Mesothelial cell of epicardium (in vitro differentiated cells): ENCODE results near the gene TAS1R3. TPM values are rescaled to one million over a fixed set of nuclear protein-coding genes. Genes with fewer than 3 reads are reported as not detected.
"Not testable (repeated sequence)": the region's sequence is repeated elsewhere in the genome, so short reads cannot be mapped to it uniquely, and the experiment has no call there.

Experiments used
- DNase-seq, 2 experiments: peaks; one replicate each; pipeline ENCODE4 v3.0.0; 2021; ENCODE audit warnings: low spot score in 2 of 2; ENCODE audit not compliant: unreplicated experiment in 2 of 2
- H3K27ac Mint-ChIP-seq: 2 replicates; pipeline ENCODE4 v1.8.0; 2021; ENCODE audit warnings: mixed read lengths
- H3K27me3 Mint-ChIP-seq: 2 replicates; pipeline ENCODE4 v1.8.0; 2021; ENCODE audit warnings: low read depth, mixed read lengths
- H3K36me3 Mint-ChIP-seq: 2 replicates; pipeline ENCODE4 v1.8.0; 2021; ENCODE audit warnings: mixed read lengths
- H3K4me1 Mint-ChIP-seq: 2 replicates; pipeline ENCODE4 v1.8.0; 2021; ENCODE audit warnings: mixed read lengths
- H3K4me3 Mint-ChIP-seq: 2 replicates; pipeline ENCODE4 v1.8.0; 2021; ENCODE audit warnings: mild to moderate bottlenecking, moderate library complexity, mixed read lengths
- H3K9me3 Mint-ChIP-seq: 2 replicates; pipeline ENCODE4 v1.8.0; 2021; ENCODE audit warnings: mixed read lengths
- CTCF ChIP-seq: fragments of 200-600 bp; sonication (generic); IDR thresholded peaks from one replicate; pipeline ENCODE4 v1.5.0; 2021; ENCODE audit warnings: antibody characterized with exemption; ENCODE audit not compliant: unreplicated experiment
- total RNA-seq: library from RNA; stranded (reverse); gene quantifications from 3 replicates; pipeline ENCODE4 v1.2.1, GENCODE V29; 2021

Gene TAS1R3
- total RNA-seq, 1 donor from 2014 or later, result 0.98 TPM

GRCh38 chr1:1367315-1367714, 36.2 kb downstream of the TAS1R3 start:
- H3K4me3 Mint-ChIP-seq, result no peak overlapping the region
- no peaks in the 10 kb centered on the region for H3K27me3 Mint-ChIP-seq
- H3K27ac Mint-ChIP-seq, result no peak overlapping the region
- DNase-seq, result no peak
- H3K9me3 Mint-ChIP-seq, result no peaks in the 10 kb centered on the region
- H3K4me1 Mint-ChIP-seq, result peaks cover 2% of the 10 kb centered on the region
- no peaks in the 10 kb centered on the region for H3K36me3 Mint-ChIP-seq
- no peak for TF ChIP-seq CTCF

GRCh38 chr1:1370094-1370493, 39.0 kb downstream of the TAS1R3 start:
- peaks cover 11% of the 10 kb centered on the region for H3K4me1 Mint-ChIP-seq
- not testable (repeated sequence) for DNase-seq, H3K27ac Mint-ChIP-seq, H3K36me3 Mint-ChIP-seq, H3K4me3 Mint-ChIP-seq, H3K27me3 Mint-ChIP-seq, H3K9me3 Mint-ChIP-seq

DNA sequence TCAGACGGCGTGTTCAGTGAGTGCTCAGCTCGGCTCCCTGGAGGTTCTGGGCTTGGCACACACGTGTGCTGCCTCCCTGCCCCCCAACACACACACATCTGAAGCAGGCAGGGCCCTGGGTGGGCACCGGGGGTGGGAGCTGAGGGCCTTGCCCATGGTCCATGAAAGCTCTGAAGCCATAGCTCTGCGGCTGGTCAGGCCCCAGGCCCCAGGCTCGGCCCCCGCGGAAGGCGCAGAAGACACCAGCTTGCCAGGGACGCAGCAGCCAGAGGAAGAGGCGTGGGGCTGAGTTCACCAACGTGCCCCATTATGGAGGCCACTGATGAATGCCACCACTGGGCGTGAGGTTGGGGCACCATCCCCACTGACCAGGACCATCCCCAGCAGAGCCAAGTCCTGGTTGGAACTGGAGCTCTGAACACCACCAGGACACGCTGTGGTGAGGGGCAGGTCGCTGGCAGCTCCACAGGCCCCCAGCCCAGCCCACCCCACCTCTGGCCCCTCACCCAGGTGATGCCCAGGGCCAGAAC, 39.8 kb downstream of the TAS1R3 start:
- DNase-seq, result no peak
- Mint-ChIP-seq H3K27me3 (no peaks in the 10 kb centered on the region), H3K4me3 (no peak overlapping the region), H3K27ac (no peak overlapping the region), H3K36me3 (no peaks in the 10 kb centered on the region), H3K4me1 (peaks cover 14% of the 10 kb centered on the region), H3K9me3 (no peaks in the 10 kb centered on the region)
- no peak for TF ChIP-seq CTCF

DNA sequence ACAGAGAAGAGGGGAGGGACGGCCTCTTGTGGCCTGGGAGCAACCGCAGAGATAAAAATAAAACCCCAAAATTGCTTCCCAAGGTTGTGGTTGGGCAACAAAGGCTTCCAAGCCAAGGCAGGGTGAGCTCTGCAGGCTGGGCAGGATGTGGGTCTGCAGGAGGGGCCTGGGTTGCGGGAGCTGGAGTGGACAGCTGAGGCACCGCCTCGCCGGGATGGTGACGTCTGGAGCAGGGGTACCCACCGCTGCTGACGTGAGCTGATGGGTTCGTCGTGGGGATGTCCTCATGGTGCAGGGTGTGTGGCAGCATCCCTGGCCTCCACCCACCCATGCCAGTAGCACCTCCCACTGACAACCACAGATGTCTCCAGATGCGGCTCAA, 40.3 kb downstream of the TAS1R3 start:
- H3K9me3 Mint-ChIP-seq, result no peaks in the 10 kb centered on the region
- no peak overlapping the region for H3K4me3 Mint-ChIP-seq
- peaks cover 14% of the 10 kb centered on the region for H3K4me1 Mint-ChIP-seq
- H3K36me3 Mint-ChIP-seq, result no peaks in the 10 kb centered on the region
- H3K27me3 Mint-ChIP-seq, result no peaks in the 10 kb centered on the region
- DNase-seq, result no peak
- H3K27ac Mint-ChIP-seq, result no peak overlapping the region
- TF ChIP-seq CTCF, result no peak

DNA sequence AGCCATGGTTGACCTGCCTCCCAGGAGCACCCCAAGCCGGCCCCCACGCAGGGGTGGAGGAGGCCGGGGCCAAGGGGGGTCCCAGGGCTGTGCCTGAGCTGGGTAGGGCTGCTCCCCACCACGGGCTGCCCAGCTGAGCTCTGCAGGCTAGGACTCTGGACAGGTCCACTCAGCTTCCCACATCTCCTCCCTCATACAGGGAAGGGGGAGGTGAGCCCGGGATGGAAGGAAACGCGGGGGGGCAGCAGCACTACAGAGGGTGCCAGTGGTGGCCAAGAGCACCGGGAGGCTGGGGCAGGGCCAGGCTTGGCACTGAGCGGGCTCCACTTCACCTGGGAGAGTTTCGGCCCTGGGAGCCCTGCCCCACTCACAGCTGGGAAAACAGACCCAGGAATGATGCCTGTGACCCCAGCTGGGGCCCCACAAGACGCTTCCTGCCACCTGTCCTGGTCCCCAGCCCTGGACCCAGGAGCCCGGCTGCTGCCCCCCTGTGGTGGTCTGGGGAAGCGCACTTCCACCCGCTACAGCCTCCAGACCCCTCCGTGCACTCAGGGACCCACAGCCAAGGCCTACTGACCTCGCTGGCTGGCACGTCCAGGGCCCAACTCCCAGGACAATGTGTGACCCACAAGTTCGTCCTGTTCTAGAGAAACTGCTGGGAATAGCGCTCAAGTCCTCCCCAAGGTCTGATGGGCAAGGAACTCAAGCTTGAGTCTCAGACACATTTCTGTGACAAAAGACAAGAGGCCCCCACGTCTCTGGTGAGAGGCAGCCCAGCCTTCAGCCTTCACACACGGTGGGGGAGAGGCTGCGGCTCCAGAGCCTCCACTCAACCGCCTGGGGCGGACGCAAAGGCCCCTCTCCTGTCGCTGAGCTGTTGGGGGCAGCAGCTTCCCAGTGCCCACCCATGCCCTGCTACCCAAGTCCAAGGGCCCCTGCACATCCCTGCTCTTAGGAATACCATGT, 40.9 kb downstream of the TAS1R3 start:
- no peaks in the 10 kb centered on the region for H3K27me3 Mint-ChIP-seq
- TF ChIP-seq CTCF, result peak; percentile 92
- no peak overlapping the region for H3K27ac Mint-ChIP-seq
- H3K4me1 Mint-ChIP-seq, result peaks cover 14% of the 10 kb centered on the region
- no peaks in the 10 kb centered on the region for H3K36me3 Mint-ChIP-seq
- DNase-seq, result peak in 1 of 2 experiments; percentile 88
- H3K4me3 Mint-ChIP-seq, result peak overlapping the region; percentile 83
- H3K9me3 Mint-ChIP-seq, result no peaks in the 10 kb centered on the region
